Fibroblast of lung (primary cell): Measurements from ENCODE around the gene CREB5. TPM values are rescaled to one million over a fixed set of nuclear protein-coding genes. Genes with fewer than 3 reads are reported as not detected.

ENCODE experiments used
- DNase-seq, 2 donors: peaks; one replicate each; pipeline versions ENCODE4 v3.0.0 to v3.0.0-alpha.2; 2010; ENCODE audit warnings: low read depth in 2 of 2
- H2AFZ ChIP-seq: 2 replicates; pipeline ENCODE4 v1.5.1; 2012; ENCODE audit warnings: low read length, control low read depth, inconsistent platforms
- H3K27ac ChIP-seq: 2 replicates; pipeline ENCODE4 v1.5.1; 2011; ENCODE audit warnings: low read length, control low read depth; ENCODE audit not compliant: insufficient read depth
- H3K27me3 ChIP-seq: 2 replicates; pipeline ENCODE4 v1.5.1; 2011; ENCODE audit warnings: mild to moderate bottlenecking, low read length; ENCODE audit not compliant: control insufficient read depth, insufficient read depth
- H3K36me3 ChIP-seq: 2 replicates; pipeline ENCODE4 v1.5.1; 2011; ENCODE audit warnings: low read length; ENCODE audit not compliant: control insufficient read depth, insufficient read depth
- H3K4me1 ChIP-seq: 2 replicates; pipeline ENCODE4 v1.5.1; 2011; ENCODE audit warnings: low read length; ENCODE audit not compliant: control insufficient read depth, insufficient read depth; ENCODE audit errors: extremely low read depth
- H3K4me2 ChIP-seq: 2 replicates; pipeline ENCODE4 v1.5.1; 2011; ENCODE audit warnings: low read length, control low read depth; ENCODE audit not compliant: insufficient read depth; ENCODE audit errors: extremely low read depth
- H3K4me3 ChIP-seq, 4 experiments: fragments of 200-600 bp in 1 of 4; sonication (generic) in 1 of 4; replicated peaks in 1 of 4; 2 replicates each; pipeline ENCODE4 v1.5.1; 2011 to 2016; ENCODE audit warnings: low read length in 4 of 4, low read depth in 3 of 4, mild to moderate bottlenecking in 3 of 4, control low read depth in 2 of 4, inconsistent platforms in 1 of 4, mixed read lengths in 1 of 4; ENCODE audit not compliant: insufficient read depth in 1 of 4; ENCODE audit errors: control extremely low read depth in 1 of 4
- H3K79me2 ChIP-seq: 2 replicates; pipeline ENCODE4 v1.5.1; 2012; ENCODE audit warnings: mild to moderate bottlenecking, low read length, inconsistent platforms; ENCODE audit not compliant: control insufficient read depth, insufficient read depth
- H3K9ac ChIP-seq: 2 replicates; pipeline ENCODE4 v1.5.1; 2011; ENCODE audit warnings: mild to moderate bottlenecking, low read length, control low read depth; ENCODE audit not compliant: insufficient read depth
- H3K9me3 ChIP-seq: 2 replicates; pipeline ENCODE4 v1.5.1; 2012; ENCODE audit warnings: low read depth, low read length; ENCODE audit not compliant: control insufficient read depth, insufficient read depth
- H4K20me1 ChIP-seq: 2 replicates; pipeline ENCODE4 v1.5.1; 2011; ENCODE audit warnings: low read length; ENCODE audit not compliant: control insufficient read depth, insufficient read depth; ENCODE audit errors: extremely low read depth
- CTCF ChIP-seq, 2 donors: IDR thresholded peaks in 1 of 2; conservative IDR thresholded peaks in 1 of 2; 1 replicate in 1 of 2; 2 replicates in 1 of 2; pipeline ENCODE4 v1.5.1; 2011 to 2012; ENCODE audit warnings: low read length in 2 of 2, control low read depth in 1 of 2, inconsistent platforms in 1 of 2, low read depth in 1 of 2, mild to moderate bottlenecking in 1 of 2
- EZH2 ChIP-seq: IDR thresholded peaks from 2 replicates; pipeline ENCODE4 v1.5.1; 2012; ENCODE audit warnings: low read length, control low read depth, mild to moderate bottlenecking; ENCODE audit errors: missing control alignments
- polyA plus RNA-seq, 2 donors: library from polyadenylated mRNA; depleted of rRNA in 1 of 2; stranded (reverse) in 1 of 2; unstranded in 1 of 2; fragments of >200 nt; gene quantifications; 2 replicates each; pipeline ENCODE4 v1.2.1, GENCODE V29; 2011 to 2012; ENCODE audit warnings: missing spikeins in 1 of 2
- total RNA-seq: library from RNA; depleted of rRNA; stranded (reverse); fragments of >200 nt; gene quantifications from 2 replicates; pipeline ENCODE4 v1.2.1, GENCODE V29; 2014

CREB5 gene
- total and polyA plus RNA-seq, 2 donors (not counting 1 experiment from before 2014, with no cell fraction given), result 8.2 to 28.4 TPM

GRCh38 chr7:28718055-28718481, 305.8 kb downstream of the CREB5 start:
- H3K4me2 ChIP-seq, result no peak overlapping the region
- no peaks in the 10 kb centered on the region for H3K36me3 ChIP-seq
- no peaks in the 10 kb centered on the region for H3K4me1 ChIP-seq
- H3K4me3 ChIP-seq, result no peak overlapping the region
- no peaks in the 10 kb centered on the region for H4K20me1 ChIP-seq
- no peaks in the 10 kb centered on the region for H3K79me2 ChIP-seq
- DNase-seq, result peak in 1 of 2 donors; percentile 30
- no peak overlapping the region for H3K27ac ChIP-seq
- H3K9ac ChIP-seq, result no peak overlapping the region
- H2AFZ ChIP-seq, result no peak overlapping the region
- H3K9me3 ChIP-seq, result no peaks in the 10 kb centered on the region
- TF ChIP-seq EZH2, result no peak
- no peaks in the 10 kb centered on the region for H3K27me3 ChIP-seq

- Histone ChIP-seq H3K27me3 (no peaks in the 10 kb centered on the region), H3K27ac (no peak overlapping the region)
- TF ChIP-seq EZH2 (no peak), CTCF (conservative IDR thresholded peaks at IDR 0.05 in 1 of 2, IDR thresholded peaks at IDR 0.05 in 1 of 2; ENCODE audit: low read depth in 1 of 2, low read length in 2 of 2) (no peak)
These were observed 306.2 kb downstream of the CREB5 start for GRCh38 chr7:28718545-28718944.

GRCh38 chr7:28722684-28723083, 310.4 kb downstream of the CREB5 start:
- H3K27me3 ChIP-seq, result no peaks in the 10 kb centered on the region
- H3K79me2 ChIP-seq, result no peaks in the 10 kb centered on the region
- H3K4me3 ChIP-seq, result no peak overlapping the region
- TF ChIP-seq CTCF (conservative IDR thresholded peaks at IDR 0.05 in 1 of 2, IDR thresholded peaks at IDR 0.05 in 1 of 2; ENCODE audit: low read depth in 1 of 2, low read length in 2 of 2), result no peak
- no peak for TF ChIP-seq EZH2
- H3K9ac ChIP-seq, result no peak overlapping the region
- no peaks in the 10 kb centered on the region for H4K20me1 ChIP-seq
- H3K4me1 ChIP-seq, result no peaks in the 10 kb centered on the region
- H3K4me2 ChIP-seq, result no peak overlapping the region
- H3K27ac ChIP-seq, result no peak overlapping the region
- no peaks in the 10 kb centered on the region for H3K9me3 ChIP-seq
- no peak for DNase-seq
- no peaks in the 10 kb centered on the region for H3K36me3 ChIP-seq
- no peak overlapping the region for H2AFZ ChIP-seq

More at GRCh38 chr7:28718545-28718944, 306.2 kb downstream of the CREB5 start:
- Histone ChIP-seq H3K4me2 (no peak overlapping the region), H4K20me1 (no peaks in the 10 kb centered on the region), H3K79me2 (no peaks in the 10 kb centered on the region), H3K9me3 (no peaks in the 10 kb centered on the region), H3K4me1 (no peaks in the 10 kb centered on the region), H3K4me3 (no peak overlapping the region), H3K36me3 (no peaks in the 10 kb centered on the region), H3K9ac (no peak overlapping the region), H2AFZ (no peak overlapping the region)
- DNase-seq, result no peak
